ENCODE results near the gene QRICH2.
"Not testable (repeated sequence)": the region's sequence is repeated elsewhere in the genome, so short reads cannot be mapped to it uniquely, and the experiment has no call there.

QRICH2 gene

GRCh38 chr17:76350463-76350862 lies 42.4 kb upstream of the QRICH2 start:
- Histone ChIP-seq H3K4ac (ENCODE audit: low read depth in 1 of 2, low read length in 2 of 2) (no peak overlapping the region), H3K14ac (ENCODE audit: low read length in 2 of 2) (no peak overlapping the region), H3K27ac (ENCODE audit: low read length, poor library complexity, severe bottlenecking) (no peak overlapping the region), H2AFZ (ENCODE audit: low read depth, low read length) (no peak overlapping the region), H4K91ac (ENCODE audit: low read length) (no peak overlapping the region), H3K36me3 (ENCODE audit: control insufficient read depth in 1 of 2, insufficient read depth in 2 of 2, low read depth in 1 of 2, low read length in 2 of 2) (peaks cover 20 to 22% of the 10 kb centered on the region in 2 experiments), H3K23ac (ENCODE audit: low read length in 2 of 2) (no peak overlapping the region), H2BK120ac (ENCODE audit: low read depth, low read length) (no peak overlapping the region), H2AK5ac (ENCODE audit: low read length, severe bottlenecking) (no peak overlapping the region), H3K9ac (ENCODE audit: low read length) (no peak overlapping the region), H3K79me1 (replicated peaks; ENCODE audit: low read length, poor library complexity, severe bottlenecking) (peaks cover 13% of the 10 kb centered on the region), H3K9me3 (ENCODE audit: control insufficient read depth, low read length) (no peaks in the 10 kb centered on the region), H3K18ac (ENCODE audit: low read depth in 1 of 2, low read length in 2 of 2) (no peak overlapping the region), H3K4me1 (ENCODE audit: control insufficient read depth, insufficient read depth, low read depth, low read length) (peaks cover 11% of the 10 kb centered on the region), H3K27me3 (ENCODE audit: control insufficient read depth in 1 of 2, insufficient read depth in 1 of 2, low read length in 2 of 2) (no peaks in the 10 kb centered on the region), H2BK5ac (ENCODE audit: low read depth, low read length, poor library complexity, severe bottlenecking) (no peak overlapping the region), H4K8ac (ENCODE audit: low read length) (no peak overlapping the region), H3K4me2 (ENCODE audit: low read length, poor library complexity, severe bottlenecking) (no peak overlapping the region), H2BK15ac (ENCODE audit: low read depth, poor library complexity, severe bottlenecking) (no peak overlapping the region), H3K4me3 (ENCODE audit: insufficient read depth in 1 of 2, low read depth in 1 of 2, low read length in 2 of 2) (no peak overlapping the region), H2BK12ac (ENCODE audit: low read length in 2 of 2) (no peak overlapping the region)
- WGBS: 98% methylated on average over 5 of the region's 5 CpGs
- DNase-seq: no peak

GRCh38 chr17:76346936-76347335 lies 38.9 kb upstream of the QRICH2 start:
- H3K9me3 ChIP-seq (ENCODE audit: control insufficient read depth, low read length); H3K23ac ChIP-seq (ENCODE audit: low read length in 2 of 2); H2AFZ ChIP-seq (ENCODE audit: low read depth, low read length); H3K9ac ChIP-seq (ENCODE audit: low read length); H2BK120ac ChIP-seq (ENCODE audit: low read depth, low read length); H3K27ac ChIP-seq (ENCODE audit: low read length, poor library complexity, severe bottlenecking); H4K8ac ChIP-seq (ENCODE audit: low read length); H2BK5ac ChIP-seq (ENCODE audit: low read depth, low read length, poor library complexity, severe bottlenecking); H2BK15ac ChIP-seq (ENCODE audit: low read depth, poor library complexity, severe bottlenecking); DNase-seq; H3K27me3 ChIP-seq (ENCODE audit: control insufficient read depth in 1 of 2, insufficient read depth in 1 of 2, low read length in 2 of 2); H2AK5ac ChIP-seq (ENCODE audit: low read length, severe bottlenecking); H3K4me1 ChIP-seq (ENCODE audit: control insufficient read depth, insufficient read depth, low read depth, low read length); H3K18ac ChIP-seq (ENCODE audit: low read depth in 1 of 2, low read length in 2 of 2); H3K14ac ChIP-seq (ENCODE audit: low read length in 2 of 2); H4K91ac ChIP-seq (ENCODE audit: low read length); H2BK12ac ChIP-seq (ENCODE audit: low read length in 2 of 2); H3K4me3 ChIP-seq (ENCODE audit: insufficient read depth in 1 of 2, low read depth in 1 of 2, low read length in 2 of 2); H3K4me2 ChIP-seq (ENCODE audit: low read length, poor library complexity, severe bottlenecking); H3K4ac ChIP-seq (ENCODE audit: low read depth in 1 of 2, low read length in 2 of 2); H3K79me1 ChIP-seq (replicated peaks; ENCODE audit: low read length, poor library complexity, severe bottlenecking): not testable (repeated sequence)
- WGBS: 98% methylated on average over 11 of the region's 11 CpGs
- peaks cover 40 to 43% of the 10 kb centered on the region in 2 experiments for H3K36me3 ChIP-seq (ENCODE audit: control insufficient read depth in 1 of 2, insufficient read depth in 2 of 2, low read depth in 1 of 2, low read length in 2 of 2)

- 99% methylated on average over 10 of the region's 14 CpGs for WGBS
- no peak overlapping the region for H2AK5ac ChIP-seq (ENCODE audit: low read length, severe bottlenecking)
These were observed 37.4 kb upstream of the QRICH2 start for GRCh38 chr17:76345377-76345974.

GRCh38 chr17:76343106-76343505 lies 35.0 kb upstream of the QRICH2 start:
- Histone ChIP-seq H2BK120ac (ENCODE audit: low read depth, low read length) (no peak overlapping the region), H3K79me1 (replicated peaks; ENCODE audit: low read length, poor library complexity, severe bottlenecking) (peaks cover 10% of the 10 kb centered on the region), H4K8ac (ENCODE audit: low read length) (no peak overlapping the region), H3K27me3 (ENCODE audit: control insufficient read depth in 1 of 2, insufficient read depth in 1 of 2, low read length in 2 of 2) (no peaks in the 10 kb centered on the region), H3K9ac (ENCODE audit: low read length) (no peak overlapping the region), H2BK15ac (ENCODE audit: low read depth, poor library complexity, severe bottlenecking) (no peak overlapping the region), H3K14ac (ENCODE audit: low read length in 2 of 2) (no peak overlapping the region), H3K4me3 (ENCODE audit: insufficient read depth in 1 of 2, low read depth in 1 of 2, low read length in 2 of 2) (no peak overlapping the region), H4K91ac (ENCODE audit: low read length) (no peak overlapping the region), H3K9me3 (ENCODE audit: control insufficient read depth, low read length) (no peaks in the 10 kb centered on the region), H3K27ac (ENCODE audit: low read length, poor library complexity, severe bottlenecking) (no peak overlapping the region), H3K36me3 (ENCODE audit: control insufficient read depth in 1 of 2, insufficient read depth in 2 of 2, low read depth in 1 of 2, low read length in 2 of 2) (peaks cover 43 to 57% of the 10 kb centered on the region in 2 experiments), H2BK12ac (ENCODE audit: low read length in 2 of 2) (no peak overlapping the region), H2AFZ (ENCODE audit: low read depth, low read length) (no peak overlapping the region), H3K4me2 (ENCODE audit: low read length, poor library complexity, severe bottlenecking) (no peak overlapping the region), H3K23ac (ENCODE audit: low read length in 2 of 2) (no peak overlapping the region), H3K4me1 (ENCODE audit: control insufficient read depth, insufficient read depth, low read depth, low read length) (no peaks in the 10 kb centered on the region), H2BK5ac (ENCODE audit: low read depth, low read length, poor library complexity, severe bottlenecking) (no peak overlapping the region), H2AK5ac (ENCODE audit: low read length, severe bottlenecking) (no peak overlapping the region), H3K18ac (ENCODE audit: low read depth in 1 of 2, low read length in 2 of 2) (no peak overlapping the region), H3K4ac (ENCODE audit: low read depth in 1 of 2, low read length in 2 of 2) (no peak overlapping the region)
- no peak for DNase-seq
- 96% methylated on average over 7 of the region's 7 CpGs for WGBS

More at GRCh38 chr17:76345377-76345974, 37.4 kb upstream of the QRICH2 start:
- H2BK12ac ChIP-seq (ENCODE audit: low read length in 2 of 2): no peak overlapping the region
- H3K27ac ChIP-seq (ENCODE audit: low read length, poor library complexity, severe bottlenecking): no peak overlapping the region
- peaks cover 9% of the 10 kb centered on the region for H3K79me1 ChIP-seq (replicated peaks; ENCODE audit: low read length, poor library complexity, severe bottlenecking)
- H3K4me3 ChIP-seq (ENCODE audit: insufficient read depth in 1 of 2, low read depth in 1 of 2, low read length in 2 of 2): no peak overlapping the region
- no peak overlapping the region for H3K14ac ChIP-seq (ENCODE audit: low read length in 2 of 2)
- no peak overlapping the region for H3K18ac ChIP-seq (ENCODE audit: low read depth in 1 of 2, low read length in 2 of 2)
- H2BK120ac ChIP-seq (ENCODE audit: low read depth, low read length): no peak overlapping the region
- no peaks in the 10 kb centered on the region for H3K9me3 ChIP-seq (ENCODE audit: control insufficient read depth, low read length)
- no peak overlapping the region for H2BK15ac ChIP-seq (ENCODE audit: low read depth, poor library complexity, severe bottlenecking)
- H3K4me2 ChIP-seq (ENCODE audit: low read length, poor library complexity, severe bottlenecking): no peak overlapping the region
- H3K4me1 ChIP-seq (ENCODE audit: control insufficient read depth, insufficient read depth, low read depth, low read length): no peaks in the 10 kb centered on the region
- H3K36me3 ChIP-seq (ENCODE audit: control insufficient read depth in 1 of 2, insufficient read depth in 2 of 2, low read depth in 1 of 2, low read length in 2 of 2): peaks cover 44 to 48% of the 10 kb centered on the region in 2 experiments
- no peaks in the 10 kb centered on the region for H3K27me3 ChIP-seq (ENCODE audit: control insufficient read depth in 1 of 2, insufficient read depth in 1 of 2, low read length in 2 of 2)
- H3K9ac ChIP-seq (ENCODE audit: low read length): no peak overlapping the region
- no peak for DNase-seq
- no peak overlapping the region for H3K4ac ChIP-seq (ENCODE audit: low read depth in 1 of 2, low read length in 2 of 2)
- H4K91ac ChIP-seq (ENCODE audit: low read length): no peak overlapping the region
- H2AFZ ChIP-seq (ENCODE audit: low read depth, low read length): no peak overlapping the region
- H2BK5ac ChIP-seq (ENCODE audit: low read depth, low read length, poor library complexity, severe bottlenecking): no peak overlapping the region
- H3K23ac ChIP-seq (ENCODE audit: low read length in 2 of 2): no peak overlapping the region
- H4K8ac ChIP-seq (ENCODE audit: low read length): no peak overlapping the region

Measured in mesenchymal stem cell (in vitro differentiated cells and primary cell).